Left renal pelvis (tissue), 4 donors: Measurements from ENCODE around the gene NOS3. TPM values are rescaled to one million over a fixed set of nuclear protein-coding genes. Genes with fewer than 3 reads are reported as not detected.
"Not testable (repeated sequence)": the region's sequence is repeated elsewhere in the genome, so short reads cannot be mapped to it uniquely, and the experiment has no call there.

Experiments
- DNase-seq, 4 donors: peaks; one replicate each; pipeline ENCODE4 v3.0.0-alpha.2; 2013; ENCODE audit warnings: low read depth in 4 of 4, low spot score in 3 of 4
- polyA plus RNA-seq, 4 donors: library from polyadenylated mRNA; unstranded; fragments of 120-200 nt; gene quantifications; one replicate each; pipeline ENCODE4 v1.2.1, GENCODE V29; 2013; ENCODE audit not compliant: insufficient read length in 4 of 4

The NOS3 gene
- polyA plus RNA-seq, 4 donors, result 6.2 to 15.2 (median 8.5) TPM

DNA sequence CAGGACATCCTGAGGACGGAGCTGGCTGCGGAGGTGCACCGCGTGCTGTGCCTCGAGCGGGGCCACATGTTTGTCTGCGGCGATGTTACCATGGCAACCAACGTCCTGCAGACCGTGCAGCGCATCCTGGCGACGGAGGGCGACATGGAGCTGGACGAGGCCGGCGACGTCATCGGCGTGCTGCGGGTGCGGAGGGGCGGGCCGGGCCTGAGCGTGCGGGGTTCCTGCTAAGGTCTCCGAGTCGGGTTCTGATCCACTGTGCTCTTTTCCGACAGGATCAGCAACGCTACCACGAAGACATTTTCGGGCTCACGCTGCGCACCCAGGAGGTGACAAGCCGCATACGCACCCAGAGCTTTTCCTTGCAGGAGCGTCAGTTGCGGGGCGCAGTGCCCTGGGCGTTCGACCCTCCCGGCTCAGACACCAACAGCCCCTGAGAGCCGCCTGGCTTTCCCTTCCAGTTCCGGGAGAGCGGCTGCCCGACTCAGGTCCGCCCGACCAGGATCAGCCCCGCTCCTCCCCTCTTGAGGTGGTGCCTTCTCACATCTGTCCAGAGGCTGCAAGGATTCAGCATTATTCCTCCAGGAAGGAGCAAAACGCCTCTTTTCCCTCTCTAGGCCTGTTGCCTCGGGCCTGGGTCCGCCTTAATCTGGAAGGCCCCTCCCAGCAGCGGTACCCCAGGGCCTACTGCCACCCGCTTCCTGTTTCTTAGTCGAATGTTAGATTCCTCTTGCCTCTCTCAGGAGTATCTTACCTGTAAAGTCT lies 23.1 kb downstream of the NOS3 start:
- DNase-seq, result peak in 3 of 4 donors; percentile 67 to 76 (median 73)

- no peak for DNase-seq
Observed at GRCh38 chr7:151014950-151015349, 24.1 kb downstream of the NOS3 start.

- no peak for DNase-seq
Observed at GRCh38 chr7:151015967-151016366, 25.1 kb downstream of the NOS3 start.

DNA sequence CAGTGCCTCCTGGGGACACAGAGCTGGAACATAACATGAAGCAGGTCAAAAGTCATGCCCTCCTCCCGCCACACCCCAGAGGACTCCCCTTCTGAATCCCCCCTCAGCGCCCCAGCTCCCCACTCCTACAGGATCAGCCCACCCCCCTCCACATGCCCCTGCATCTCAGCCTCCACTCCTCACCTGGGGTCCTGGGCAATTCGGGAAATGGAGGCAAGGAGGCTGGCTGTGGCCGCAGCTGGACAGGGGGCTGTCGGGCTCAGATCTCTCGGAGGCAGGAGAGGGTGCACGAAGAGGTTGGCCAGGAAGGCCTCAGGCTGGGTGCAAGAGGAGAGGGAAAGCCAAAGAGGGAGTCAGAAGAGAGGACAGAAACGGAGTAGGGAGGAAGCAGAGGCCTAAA lies 25.7 kb downstream of the NOS3 start:
- no peak for DNase-seq

- DNase-seq, result no peak
Observed at GRCh38 chr7:151016942-151017341, 26.1 kb downstream of the NOS3 start.

GRCh38 chr7:151017370-151017952 lies 26.6 kb downstream of the NOS3 start:
- no peak for DNase-seq

DNA sequence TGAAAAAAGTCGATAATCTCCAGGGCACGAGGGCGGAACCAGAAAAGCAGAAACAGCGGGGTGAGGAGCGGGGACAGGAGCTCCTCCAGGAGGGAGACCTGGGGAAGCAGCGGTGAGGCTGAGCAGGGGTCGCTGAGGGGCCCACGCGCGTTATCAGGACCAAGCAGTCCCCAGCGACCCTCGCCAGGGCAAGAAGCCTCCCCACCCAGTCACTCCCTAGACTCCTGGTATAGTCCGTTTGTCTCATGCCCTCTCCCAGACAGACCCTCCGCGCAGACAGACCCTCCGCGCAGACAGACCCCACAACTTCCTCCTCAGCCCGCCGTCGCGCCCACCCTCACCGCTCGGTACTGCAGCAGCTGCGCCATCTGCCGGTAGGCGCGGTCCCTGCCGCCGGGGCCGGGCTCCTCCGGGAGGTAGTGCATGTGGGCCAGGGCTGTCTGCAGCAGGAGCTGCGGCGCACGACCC lies 27.2 kb downstream of the NOS3 start:
- DNase-seq, result peak in 1 of 4 donors; percentile 50

DNA sequence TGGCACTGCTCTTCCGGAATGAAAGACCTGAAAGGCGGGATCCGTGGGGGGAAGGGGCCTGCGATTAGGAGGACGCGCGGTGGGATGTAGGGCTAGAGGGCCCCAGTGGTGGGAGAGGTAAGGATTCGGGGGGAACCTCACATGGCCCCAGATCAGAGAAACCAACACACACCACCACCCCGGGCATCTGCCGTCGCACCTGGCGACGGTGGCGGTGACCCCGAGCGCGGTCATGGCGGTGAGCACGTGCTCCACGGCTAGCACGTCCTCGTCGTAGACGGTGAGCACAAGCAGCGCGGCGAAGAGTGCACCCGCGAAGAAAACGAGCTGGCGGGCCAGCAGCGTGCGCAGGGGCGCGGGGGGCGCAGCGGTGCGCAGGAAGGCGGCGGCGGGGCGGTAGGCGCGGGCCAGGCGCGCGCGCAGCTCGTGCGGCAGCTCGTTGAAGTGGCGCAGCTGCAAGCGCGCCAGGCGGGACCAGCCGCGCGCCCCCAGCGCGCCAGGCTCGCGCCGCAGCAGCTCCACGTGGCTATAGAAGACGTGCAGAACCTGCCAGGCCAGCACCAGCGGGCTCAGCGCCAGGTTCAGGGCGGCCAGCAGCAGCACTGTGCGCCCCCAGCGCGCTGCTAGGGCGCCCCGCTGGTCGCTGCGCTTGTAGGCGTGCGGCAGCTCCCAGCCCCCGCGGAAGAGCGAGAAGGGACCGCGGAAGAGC lies 27.8 kb downstream of the NOS3 start:
- DNase-seq, result no peak

- no peak for DNase-seq
Observed at GRCh38 chr7:151019130-151019447, 28.3 kb downstream of the NOS3 start.

DNA sequence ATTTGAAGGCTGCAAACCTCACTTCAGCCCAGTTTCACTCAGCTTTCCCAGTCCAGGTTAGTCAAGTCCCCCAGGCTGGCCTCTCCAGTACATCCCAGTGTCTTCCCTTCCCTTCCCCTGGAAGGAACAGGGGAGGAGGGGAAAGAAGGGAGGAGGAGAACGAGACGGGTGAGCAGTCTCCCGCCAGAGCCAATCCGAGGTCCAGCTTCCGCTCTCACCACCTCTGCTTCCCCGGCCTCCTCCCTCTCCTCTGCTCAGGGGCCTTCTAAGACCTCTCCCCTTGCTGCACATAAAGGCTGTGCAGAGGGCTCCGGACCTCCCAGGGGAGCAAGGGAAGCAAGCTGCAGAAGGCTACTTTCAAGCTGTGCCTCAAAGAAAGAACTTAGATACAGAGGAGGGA lies 29.4 kb downstream of the NOS3 start:
- no peak for DNase-seq

- no peak for DNase-seq
Observed at GRCh38 chr7:151023232-151023631, 32.4 kb downstream of the NOS3 start.

GRCh38 chr7:151024435-151025056 lies 33.7 kb downstream of the NOS3 start, which contains the start of gene ATG9B:
TSS of gene ATG9B (minus strand) at chr7:151024494. CDS start at chr7:151024423, 71 bp downstream.
- no peak for DNase-seq

GRCh38 chr7:151025924-151026671 lies 35.3 kb downstream of the NOS3 start:
- DNase-seq, result no peak

- DNase-seq, result not testable (repeated sequence)
Observed at GRCh38 chr7:151026771-151027727, 36.2 kb downstream of the NOS3 start.

- not testable (repeated sequence) for DNase-seq
Observed at GRCh38 chr7:151027728-151028130, 36.9 kb downstream of the NOS3 start.

- DNase-seq, result peak; percentile 99 to 100 (median 100)
Observed at GRCh38 chr7:151028131-151028947, 37.5 kb downstream of the NOS3 start, which contains the start of gene ABCB8. TSS of gene ABCB8 (plus strand) at chr7:151028450. CDS start at chr7:151028516, 66 bp downstream.

- DNase-seq, result no peak
Observed at GRCh38 chr7:151028948-151029501, 38.2 kb downstream of the NOS3 start.

DNA sequence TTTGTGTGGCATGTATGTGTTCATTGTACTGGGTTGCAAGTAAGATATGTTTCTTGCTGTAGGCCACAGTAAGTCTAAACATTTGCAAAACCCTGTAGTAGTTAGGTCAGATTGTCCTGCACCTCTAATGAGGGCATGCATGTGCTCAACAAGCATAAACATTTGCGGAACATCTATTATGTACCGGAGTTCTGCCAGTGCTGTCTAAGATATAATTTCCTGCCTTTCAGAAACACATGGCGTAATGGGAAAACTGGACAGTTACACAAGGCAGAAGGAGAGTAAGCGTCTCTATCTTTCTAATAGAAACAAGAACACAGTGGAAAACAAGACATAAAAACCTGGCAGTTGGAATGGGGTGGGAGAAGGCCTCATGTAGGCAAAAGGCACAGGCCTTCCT lies 40.2 kb downstream of the NOS3 start:
- no peak for DNase-seq
